Cardiac muscle cell (in vitro differentiated cells and primary cell): ENCODE data around the gene LRRFIP2. TPM values are rescaled to one million over a fixed set of nuclear protein-coding genes. Genes with fewer than 3 reads are reported as not detected.

ENCODE experiments used
- DNase-seq, 2 donors: peaks; one replicate each; pipeline versions ENCODE4 v3.0.0 to v3.0.0-alpha.2; 2010 to 2017; ENCODE audit warnings: low read depth in 1 of 2, low spot score in 1 of 2
- H3K27ac ChIP-seq: fragments of 200-600 bp; sonication (generic); 2 replicates; pipeline ENCODE4 v1.5.1; 2016
- H3K27me3 ChIP-seq: fragments of 200-600 bp; sonication (generic); 2 replicates; pipeline ENCODE4 v1.6.0; 2016; ENCODE audit warnings: control low read depth
- H3K36me3 ChIP-seq: fragments of 200-600 bp; sonication (generic); 2 replicates; pipeline ENCODE4 v1.5.1; 2016; ENCODE audit warnings: control low read depth
- H3K4me1 ChIP-seq: fragments of 200-600 bp; sonication (generic); 2 replicates; pipeline ENCODE4 v1.8.1; 2017; ENCODE audit warnings: low read depth, mild to moderate bottlenecking, mixed run types
- H3K4me3 ChIP-seq: fragments of 200-600 bp; sonication (generic); 2 replicates; pipeline ENCODE4 v1.5.1; 2016; ENCODE audit warnings: mild to moderate bottlenecking
- H3K9me3 ChIP-seq: fragments of 200-600 bp; sonication (generic); 2 replicates; pipeline ENCODE4 v1.5.1; 2017; ENCODE audit warnings: low read depth, mild to moderate bottlenecking, control low read depth
- polyA plus RNA-seq: library from polyadenylated mRNA; unstranded; fragments of >200 nt; fragmentation: Nextera tagmentation; extraction: Ambion mirVana; gene quantifications from 2 replicates; pipeline ENCODE4 v1.2.1, GENCODE V29; 2016
- total RNA-seq: library from RNA; depleted of rRNA; stranded (reverse); fragments of >200 nt; gene quantifications from 2 replicates; pipeline ENCODE4 v1.2.3, GENCODE V29; 2016
- TF ChIP-seq, protein P1 (sequence below): IDR thresholded peaks from 2 replicates; pipeline ENCODE4 v1.5.1; 2012; ENCODE audit warnings: low read depth, mild to moderate bottlenecking, low read length

LRRFIP2 gene
- total and polyA plus RNA-seq, 2 experiments from 2014 or later = 55.9 to 92.6 TPM

DNA sequence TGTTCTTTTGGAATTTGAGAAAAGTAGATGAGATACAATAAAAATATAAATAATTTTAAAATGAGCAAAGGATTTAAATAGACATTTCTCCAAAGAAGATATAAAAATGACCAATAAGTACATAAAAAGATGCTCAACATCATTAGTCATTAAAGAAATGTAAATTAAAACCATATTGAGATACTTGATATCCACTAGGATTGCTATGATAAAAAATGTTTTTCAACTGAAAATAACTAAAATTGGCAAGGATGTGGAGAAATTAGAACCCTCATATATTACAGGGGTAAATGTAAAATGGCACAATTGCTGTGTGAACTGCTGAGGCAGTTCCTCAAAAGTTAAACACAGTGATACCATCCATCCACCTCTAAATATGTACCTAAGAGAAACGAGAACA is 38.8 kb downstream of the LRRFIP2 start:
- no peak for DNase-seq

DNA sequence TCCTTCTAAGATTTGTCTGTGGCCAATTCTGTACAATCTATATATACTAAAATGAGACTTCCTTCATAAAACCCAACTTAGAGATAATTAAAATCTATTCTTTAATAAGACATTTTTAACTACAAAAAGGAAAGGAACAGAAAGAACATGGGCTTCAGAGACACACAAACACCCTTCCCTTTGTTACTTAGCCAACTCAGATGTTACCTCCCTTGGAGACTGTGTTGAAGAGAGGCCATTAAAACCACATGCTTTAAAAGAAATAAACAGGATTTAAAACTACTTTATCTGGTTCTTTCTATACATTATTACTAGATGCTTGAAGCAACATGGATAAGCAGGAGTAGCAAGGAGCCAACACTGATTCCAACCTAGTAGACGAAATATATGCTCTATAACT is 42.0 kb downstream of the LRRFIP2 start:
- H3K27ac ChIP-seq = peak overlapping the region; percentile 82
- TF ChIP-seq, protein P1, sequence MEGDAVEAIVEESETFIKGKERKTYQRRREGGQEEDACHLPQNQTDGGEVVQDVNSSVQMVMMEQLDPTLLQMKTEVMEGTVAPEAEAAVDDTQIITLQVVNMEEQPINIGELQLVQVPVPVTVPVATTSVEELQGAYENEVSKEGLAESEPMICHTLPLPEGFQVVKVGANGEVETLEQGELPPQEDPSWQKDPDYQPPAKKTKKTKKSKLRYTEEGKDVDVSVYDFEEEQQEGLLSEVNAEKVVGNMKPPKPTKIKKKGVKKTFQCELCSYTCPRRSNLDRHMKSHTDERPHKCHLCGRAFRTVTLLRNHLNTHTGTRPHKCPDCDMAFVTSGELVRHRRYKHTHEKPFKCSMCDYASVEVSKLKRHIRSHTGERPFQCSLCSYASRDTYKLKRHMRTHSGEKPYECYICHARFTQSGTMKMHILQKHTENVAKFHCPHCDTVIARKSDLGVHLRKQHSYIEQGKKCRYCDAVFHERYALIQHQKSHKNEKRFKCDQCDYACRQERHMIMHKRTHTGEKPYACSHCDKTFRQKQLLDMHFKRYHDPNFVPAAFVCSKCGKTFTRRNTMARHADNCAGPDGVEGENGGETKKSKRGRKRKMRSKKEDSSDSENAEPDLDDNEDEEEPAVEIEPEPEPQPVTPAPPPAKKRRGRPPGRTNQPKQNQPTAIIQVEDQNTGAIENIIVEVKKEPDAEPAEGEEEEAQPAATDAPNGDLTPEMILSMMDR = no peak
- no peak for DNase-seq
- no peaks in the 10 kb centered on the region for H3K27me3 ChIP-seq
- H3K4me3 ChIP-seq = no peak overlapping the region
- no peaks in the 10 kb centered on the region for H3K36me3 ChIP-seq
- peaks cover 18% of the 10 kb centered on the region for H3K4me1 ChIP-seq
- H3K9me3 ChIP-seq = no peaks in the 10 kb centered on the region

More for the DNA sequence above, 38.8 kb downstream of the LRRFIP2 start:
- Histone ChIP-seq H3K4me1 (peaks cover 31% of the 10 kb centered on the region), H3K27me3 (no peaks in the 10 kb centered on the region), H3K4me3 (no peak overlapping the region), H3K36me3 (no peaks in the 10 kb centered on the region), H3K27ac (no peak overlapping the region), H3K9me3 (no peaks in the 10 kb centered on the region)
- TF ChIP-seq, protein P1 = no peak

DNA sequence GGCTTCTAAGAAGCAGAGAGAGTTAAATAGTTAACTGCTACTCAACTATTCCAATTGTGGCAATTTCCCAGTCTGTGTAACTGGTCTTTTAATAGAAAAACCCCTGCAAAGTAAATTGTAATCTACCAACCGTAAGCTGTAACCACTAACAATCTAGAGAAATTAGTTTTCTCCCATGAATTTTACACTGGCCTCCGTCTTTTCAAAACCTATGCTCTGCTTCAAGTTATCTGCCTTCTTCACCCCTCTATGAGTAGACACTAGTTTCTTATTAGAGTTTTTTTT is 42.6 kb downstream of the LRRFIP2 start:
- no peak overlapping the region for H3K4me3 ChIP-seq
- peaks cover 18% of the 10 kb centered on the region for H3K4me1 ChIP-seq
- H3K36me3 ChIP-seq = no peaks in the 10 kb centered on the region
- no peak for DNase-seq
- H3K27ac ChIP-seq = peak overlapping the region; percentile 82
- no peaks in the 10 kb centered on the region for H3K27me3 ChIP-seq
- TF ChIP-seq, protein P1 = no peak
- no peaks in the 10 kb centered on the region for H3K9me3 ChIP-seq

DNA sequence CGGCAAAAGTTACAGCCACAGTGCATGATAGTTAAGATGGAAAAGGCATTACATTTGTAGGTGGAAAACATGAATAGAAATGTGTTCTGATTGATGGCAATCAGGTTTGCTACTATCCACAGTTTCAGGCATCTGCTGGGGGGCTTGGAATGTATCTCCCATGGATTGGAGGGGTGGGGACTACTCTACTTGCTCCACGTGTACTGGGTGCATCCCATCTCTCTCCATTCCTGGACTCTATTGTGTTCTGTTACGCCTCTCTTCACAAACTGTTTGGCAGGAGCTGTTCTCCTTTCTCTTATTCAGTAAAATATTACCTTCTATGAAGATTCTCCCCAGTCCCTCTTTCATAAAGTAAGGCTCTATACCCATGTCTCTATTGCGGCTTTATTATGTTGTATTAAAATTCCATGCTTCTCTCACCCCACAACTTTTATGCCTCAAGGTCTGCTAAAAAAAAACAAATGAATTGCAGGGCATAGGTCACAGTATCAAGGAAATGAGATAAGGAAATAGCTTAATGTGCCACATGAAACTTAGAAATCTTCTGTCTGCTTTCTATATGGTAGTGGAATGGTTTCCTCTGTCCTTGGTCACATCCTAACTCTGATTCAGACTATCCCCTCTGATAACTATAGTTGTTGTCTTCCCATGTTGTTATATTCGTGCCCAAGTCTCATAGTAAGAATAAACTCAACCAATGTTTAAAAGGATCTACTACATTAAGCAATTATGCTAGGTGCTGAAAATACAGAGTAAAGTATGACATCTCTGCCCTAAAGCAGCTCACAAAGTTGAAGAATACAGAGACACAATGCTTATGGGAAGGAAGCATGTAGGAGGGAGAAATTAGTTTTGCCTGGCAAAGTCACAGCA is 43.2 kb downstream of the LRRFIP2 start:
- H3K4me1 ChIP-seq = peaks cover 18% of the 10 kb centered on the region
- no peak for DNase-seq
- no peaks in the 10 kb centered on the region for H3K9me3 ChIP-seq
- TF ChIP-seq, protein P1 = no peak
- no peaks in the 10 kb centered on the region for H3K27me3 ChIP-seq
- H3K36me3 ChIP-seq = no peaks in the 10 kb centered on the region
- H3K27ac ChIP-seq = peak overlapping the region; percentile 82
- H3K4me3 ChIP-seq = no peak overlapping the region

DNA sequence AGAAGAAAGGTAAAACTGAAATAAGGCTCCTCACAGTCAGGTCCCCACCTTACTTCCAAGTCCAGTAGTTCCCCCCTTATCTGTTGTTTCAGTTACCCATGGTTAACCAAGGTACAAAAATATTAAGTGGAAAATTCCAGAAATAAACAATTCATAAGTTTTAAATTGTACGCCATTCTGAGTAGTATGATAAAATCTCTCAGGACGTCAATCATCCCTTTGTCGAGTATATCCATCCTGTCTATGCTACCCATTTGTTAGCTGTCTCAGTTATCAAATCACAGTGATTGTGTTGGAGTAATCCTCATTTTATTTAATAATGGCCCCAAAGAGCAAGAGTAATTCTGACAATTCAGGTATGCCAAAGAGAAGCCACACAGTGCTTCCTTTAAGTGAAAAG is 43.9 kb downstream of the LRRFIP2 start:
- Histone ChIP-seq H3K27ac (no peak overlapping the region), H3K4me3 (no peak overlapping the region), H3K27me3 (no peaks in the 10 kb centered on the region), H3K4me1 (peaks cover 20% of the 10 kb centered on the region), H3K36me3 (no peaks in the 10 kb centered on the region), H3K9me3 (no peaks in the 10 kb centered on the region)
- TF ChIP-seq, protein P1 = no peak
- DNase-seq = no peak
